NCI-H446 treated with DMSO at 0.1 percent for 48 hours (cell line): ENCODE results near the gene GUCA1A.
"Not testable (repeated sequence)": the region's sequence is repeated elsewhere in the genome, so short reads cannot be mapped to it uniquely, and the experiment has no call there.

Source experiments
- DNase-seq: peaks from one replicate; lab custom pipeline; 2025; lab: John Stamatoyannopoulos, UW

Gene GUCA1A

GRCh38 chr6:42210551-42210950, 37.4 kb downstream of the GUCA1A start:
- DNase-seq, result peak; percentile 67

DNA sequence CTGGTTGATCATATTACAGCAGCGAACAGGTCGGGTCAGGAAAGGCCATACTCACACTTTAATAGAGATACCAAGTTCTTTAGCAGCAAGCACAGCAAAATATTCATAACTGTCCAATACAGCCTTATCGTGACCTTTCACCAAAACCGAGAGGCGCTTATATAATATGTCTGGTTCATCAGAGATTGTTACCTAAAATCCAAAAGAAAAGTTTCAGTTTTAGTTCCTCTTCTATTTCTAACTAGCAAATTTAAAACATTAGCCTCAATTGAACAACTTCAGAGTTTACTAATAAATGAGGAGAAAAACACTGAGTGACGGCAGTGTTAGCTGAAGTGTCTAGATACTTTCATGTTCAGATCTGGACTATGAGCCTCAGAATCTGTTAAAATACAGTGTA, 38.6 kb downstream of the GUCA1A start:
- DNase-seq, result no peak

- DNase-seq, result no peak
These were observed 39.3 kb downstream of the GUCA1A start for GRCh38 chr6:42212442-42212841.

DNA sequence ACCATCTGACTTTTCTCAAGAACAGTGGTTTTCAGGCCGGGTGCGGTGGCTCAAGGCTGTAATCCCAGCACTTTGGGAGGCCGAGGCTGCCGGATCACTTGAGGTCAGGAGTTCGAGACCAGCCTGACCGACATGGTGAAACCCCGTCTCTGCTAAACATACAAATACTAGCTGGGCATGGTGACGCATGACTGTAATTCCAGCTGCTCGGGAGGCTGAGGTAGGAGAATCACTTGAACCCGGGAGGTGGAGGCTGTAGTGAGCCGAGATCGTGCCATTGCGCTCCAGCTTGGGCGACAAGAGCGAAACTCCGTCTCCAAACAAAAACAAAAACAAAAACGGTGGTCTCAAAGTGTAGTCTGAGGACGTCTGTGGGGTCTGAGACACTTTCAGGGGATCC, 43.3 kb downstream of the GUCA1A start:
- not testable (repeated sequence) for DNase-seq

GRCh38 chr6:42217157-42217518, 44.0 kb downstream of the GUCA1A start:
- no peak for DNase-seq

GRCh38 chr6:42217519-42218367, 44.6 kb downstream of the GUCA1A start, which contains the start of gene MRPS10:
TSS of gene MRPS10 (minus strand) at chr6:42217861. CDS start at chr6:42217849, 12 bp downstream.
- peak; percentile 93 for DNase-seq

- no peak for DNase-seq
These were observed 47.6 kb downstream of the GUCA1A start for GRCh38 chr6:42220807-42221206.

DNA sequence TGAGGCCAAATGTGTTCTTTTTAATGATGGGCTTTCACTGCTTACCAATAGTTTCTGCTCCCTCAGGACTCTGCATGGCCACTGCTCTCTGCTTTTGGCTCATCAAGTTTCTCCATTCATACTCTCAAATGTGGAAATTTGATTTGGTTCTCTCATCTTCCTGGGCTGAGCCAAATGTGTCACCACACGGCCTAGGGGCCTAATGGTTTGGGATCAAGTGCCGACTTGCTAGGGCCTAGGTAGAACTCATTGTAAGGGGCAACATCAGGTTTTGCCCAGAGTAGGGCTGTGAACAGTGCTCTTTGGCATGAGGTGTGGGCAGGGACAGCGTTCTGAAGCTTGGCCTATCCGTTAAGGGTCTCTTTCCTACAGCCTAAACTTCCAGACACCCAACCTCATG, 48.4 kb downstream of the GUCA1A start:
- DNase-seq, result no peak

- DNase-seq, result no peak
These were observed 49.3 kb downstream of the GUCA1A start for GRCh38 chr6:42222448-42222847.

DNA sequence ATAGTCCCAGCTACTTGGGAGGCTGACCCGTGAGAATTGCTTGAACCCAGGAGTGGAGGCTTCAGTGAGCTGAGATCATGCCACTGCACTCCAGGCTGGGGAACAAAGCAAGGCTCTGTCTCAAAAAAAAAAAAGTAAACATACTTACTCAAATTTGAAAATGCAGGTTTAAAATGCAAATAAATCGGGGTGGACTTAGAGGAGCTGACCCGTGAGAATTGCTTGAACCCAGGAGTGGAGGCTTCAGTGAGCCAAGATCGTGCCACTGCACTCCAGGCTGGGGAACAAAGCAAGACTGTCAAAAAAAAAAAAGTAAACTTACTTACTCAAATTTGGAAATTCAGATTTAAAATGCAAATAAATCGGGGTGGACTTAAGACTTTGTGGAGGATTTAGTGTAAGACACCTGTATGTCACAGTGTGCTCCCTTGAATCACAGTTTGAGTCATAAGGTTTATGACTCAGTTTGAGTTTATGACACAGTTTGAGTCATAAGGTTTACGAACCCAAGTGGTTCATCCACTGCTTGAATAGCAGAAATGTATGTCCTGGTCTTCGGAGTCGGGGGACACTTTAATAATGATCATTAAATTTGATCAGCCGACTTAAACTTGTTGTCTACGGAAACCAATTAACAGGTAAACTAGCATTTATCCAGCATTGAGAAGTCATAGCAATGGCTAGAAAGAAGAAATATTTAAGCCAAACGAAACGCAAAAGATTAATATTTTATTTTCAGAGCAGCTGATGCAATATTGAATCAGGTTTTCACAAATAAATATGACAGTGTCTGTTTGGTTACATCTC, 51.3 kb downstream of the GUCA1A start:
- no peak for DNase-seq

DNA sequence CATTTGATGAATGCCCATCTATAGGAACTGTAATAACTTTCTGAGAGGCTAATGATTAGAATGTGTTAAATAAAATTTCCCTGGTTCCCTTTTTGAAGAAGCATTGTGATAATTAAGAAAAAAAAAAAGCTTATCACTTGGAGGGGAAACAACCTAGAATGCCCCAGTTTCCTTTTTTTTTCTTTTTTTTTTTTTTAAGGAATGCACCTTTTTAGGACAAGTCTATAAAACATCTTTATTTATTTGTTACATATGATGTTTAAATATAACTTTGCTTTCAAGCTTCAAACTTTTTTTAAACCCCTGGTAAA, 51.8 kb downstream of the GUCA1A start:
- no peak for DNase-seq

GRCh38 chr6:42225419-42225818, 52.3 kb downstream of the GUCA1A start:
- no peak for DNase-seq

GRCh38 chr6:42226161-42226611, 53.0 kb downstream of the GUCA1A start:
- no peak for DNase-seq

DNA sequence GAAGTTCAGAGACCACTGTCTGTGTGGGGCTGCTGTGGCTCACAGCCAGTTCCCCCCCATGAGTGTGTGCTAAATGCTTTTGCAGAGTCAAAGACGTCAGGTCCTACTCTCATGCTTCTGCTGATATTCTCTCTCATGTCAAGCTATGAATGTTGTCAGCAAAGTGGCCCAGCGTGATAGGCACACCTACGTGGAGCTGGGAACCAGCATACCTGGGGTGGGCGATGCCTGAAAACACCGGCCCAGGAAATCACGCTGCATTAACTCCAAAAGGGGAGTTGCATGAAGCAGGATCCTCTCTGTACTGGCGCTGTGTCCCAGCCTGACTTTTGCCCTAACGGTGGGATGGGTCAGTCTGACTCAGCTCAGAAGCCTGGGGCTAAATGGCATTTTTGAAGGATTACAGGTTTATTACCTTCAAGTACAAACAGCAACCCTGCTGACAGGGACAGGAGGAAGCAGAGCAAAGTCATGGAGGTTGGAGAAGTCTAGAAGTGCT, 53.5 kb downstream of the GUCA1A start:
- DNase-seq, result no peak

GRCh38 chr6:42227173-42227850, 54.1 kb downstream of the GUCA1A start:
- DNase-seq, result no peak

- no peak for DNase-seq
These were observed 55.1 kb downstream of the GUCA1A start for GRCh38 chr6:42228305-42228704.
